Loucy (cell line): ENCODE results near the gene EFNB2.

Source experiments
- CTCF ChIP-seq: fragments of 200-600 bp; sonication (generic); conservative IDR thresholded peaks from 2 replicates; pipeline ENCODE4 v1.5.1; 2014; ENCODE audit warnings: mild to moderate bottlenecking, antibody characterized with exemption, low read length
- EZH2phosphoT487 ChIP-seq: fragments of 200-600 bp; IDR thresholded peaks from 2 replicates; pipeline ENCODE4 v1.6.1; 2018; ENCODE audit warnings: antibody characterized with exemption, mild to moderate bottlenecking, moderate library complexity, borderline replicate concordance

DNA sequence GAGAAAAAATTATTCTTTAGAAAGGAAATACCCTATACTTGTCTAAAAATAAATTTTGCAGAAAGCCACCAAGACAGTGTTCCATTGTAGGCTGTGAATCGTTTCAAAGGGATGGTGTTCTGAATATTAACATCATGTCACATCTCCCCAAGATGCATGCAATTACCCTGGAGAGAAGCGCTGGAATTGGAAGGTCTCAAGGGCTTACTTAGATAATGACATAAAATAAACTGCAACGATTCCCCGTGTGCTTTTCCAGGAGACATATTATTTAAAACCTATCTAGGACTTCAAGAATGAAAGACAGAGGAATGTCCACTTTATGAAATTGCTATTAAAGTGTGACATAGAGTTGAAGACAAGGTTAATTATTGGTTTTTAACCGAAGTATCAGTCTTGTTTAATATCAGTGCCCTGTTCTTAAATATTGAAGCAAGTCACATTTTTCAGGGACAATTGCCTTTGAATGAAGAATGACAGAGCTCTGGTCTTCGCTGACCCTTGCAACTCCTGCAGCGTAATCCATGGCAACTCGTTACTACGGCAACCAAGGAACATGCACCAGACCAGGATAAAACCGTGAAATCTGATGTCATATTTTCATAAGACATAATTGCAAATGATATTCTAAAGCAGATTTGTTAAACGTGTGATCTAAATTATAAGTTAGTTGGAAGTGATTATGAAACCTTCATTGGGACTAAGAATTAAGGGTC is 91.7 kb downstream of the EFNB2 start:
- no peak for TF ChIP-seq CTCF
- TF ChIP-seq EZH2phosphoT487: no peak
